ENCODE data around the gene NINJ1.

Gene NINJ1

DNA sequence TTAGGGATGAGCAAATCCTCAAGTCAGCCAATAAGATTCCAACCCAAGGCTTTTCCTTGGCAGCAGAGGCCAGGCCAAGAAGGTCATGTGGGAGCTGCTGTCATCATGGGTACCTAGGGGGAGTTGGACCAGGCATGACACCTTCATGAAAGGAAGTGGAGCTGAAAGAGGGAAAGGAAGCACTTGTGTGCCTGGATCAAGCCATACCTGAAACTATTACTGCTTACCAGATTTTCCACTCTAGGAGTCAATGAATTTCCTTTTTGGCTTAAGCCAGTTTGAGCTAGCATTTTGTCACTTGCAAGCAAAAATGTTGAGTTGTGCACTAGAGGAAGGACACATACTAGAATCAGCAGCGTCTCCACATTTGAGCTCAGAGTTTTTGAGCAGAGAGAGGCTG, 35.4 kb upstream of the NINJ1 start:
- Histone ChIP-seq H3K4me3 (no peak overlapping the region), H3K27ac (no peak overlapping the region)
- no peak for DNase-seq (ENCODE audit: low spot score)
- TF ChIP-seq, protein P1, sequence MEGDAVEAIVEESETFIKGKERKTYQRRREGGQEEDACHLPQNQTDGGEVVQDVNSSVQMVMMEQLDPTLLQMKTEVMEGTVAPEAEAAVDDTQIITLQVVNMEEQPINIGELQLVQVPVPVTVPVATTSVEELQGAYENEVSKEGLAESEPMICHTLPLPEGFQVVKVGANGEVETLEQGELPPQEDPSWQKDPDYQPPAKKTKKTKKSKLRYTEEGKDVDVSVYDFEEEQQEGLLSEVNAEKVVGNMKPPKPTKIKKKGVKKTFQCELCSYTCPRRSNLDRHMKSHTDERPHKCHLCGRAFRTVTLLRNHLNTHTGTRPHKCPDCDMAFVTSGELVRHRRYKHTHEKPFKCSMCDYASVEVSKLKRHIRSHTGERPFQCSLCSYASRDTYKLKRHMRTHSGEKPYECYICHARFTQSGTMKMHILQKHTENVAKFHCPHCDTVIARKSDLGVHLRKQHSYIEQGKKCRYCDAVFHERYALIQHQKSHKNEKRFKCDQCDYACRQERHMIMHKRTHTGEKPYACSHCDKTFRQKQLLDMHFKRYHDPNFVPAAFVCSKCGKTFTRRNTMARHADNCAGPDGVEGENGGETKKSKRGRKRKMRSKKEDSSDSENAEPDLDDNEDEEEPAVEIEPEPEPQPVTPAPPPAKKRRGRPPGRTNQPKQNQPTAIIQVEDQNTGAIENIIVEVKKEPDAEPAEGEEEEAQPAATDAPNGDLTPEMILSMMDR (IDR thresholded peaks at IDR 0.05) = no peak

DNA sequence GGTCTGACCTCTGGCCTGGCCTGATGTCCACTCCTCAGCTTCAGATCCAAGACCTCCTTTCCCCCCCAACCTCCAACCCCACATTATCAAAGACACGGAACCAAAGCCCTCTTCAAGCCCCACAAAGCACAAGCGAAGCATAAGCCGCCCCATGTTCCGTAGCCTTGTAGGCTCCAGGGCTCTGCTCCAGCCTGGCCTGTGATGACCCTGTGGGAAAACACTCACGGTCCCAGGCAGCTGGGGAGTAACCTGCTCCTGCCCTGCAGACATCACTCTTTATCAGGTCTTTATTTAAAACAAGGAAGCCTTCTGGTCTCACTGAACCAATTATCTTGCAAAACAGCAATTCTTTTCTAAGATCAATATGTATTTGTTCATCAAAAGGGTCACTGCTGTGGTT, 34.5 kb upstream of the NINJ1 start:
- no peak for DNase-seq (ENCODE audit: low spot score)
- Histone ChIP-seq H3K4me3 (no peak overlapping the region), H3K27ac (no peak overlapping the region)
- TF ChIP-seq, protein P1 (IDR thresholded peaks at IDR 0.05) = no peak

DNA sequence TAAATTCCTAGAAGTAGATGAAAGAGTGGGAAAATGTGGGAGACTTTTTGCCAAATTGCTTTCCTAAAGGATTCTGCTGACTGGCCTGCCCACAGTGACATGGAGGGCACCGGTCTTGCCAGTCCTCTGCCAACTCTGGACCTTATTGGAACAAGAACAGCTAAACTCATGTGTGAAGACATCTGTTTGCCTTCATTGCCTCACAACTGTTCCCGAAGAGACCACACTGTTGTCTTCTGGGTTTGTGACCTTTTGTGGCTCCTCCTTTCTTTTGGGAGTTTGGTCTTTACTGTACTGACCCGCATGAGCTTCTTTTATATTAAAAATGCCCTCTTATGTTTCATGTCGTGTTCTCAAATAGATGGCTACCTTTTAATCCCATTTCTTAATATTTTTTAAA, 33.8 kb upstream of the NINJ1 start:
- no peak overlapping the region for H3K4me3 ChIP-seq
- H3K27ac ChIP-seq = no peak overlapping the region
- no peak for DNase-seq (ENCODE audit: low spot score)
- TF ChIP-seq, protein P1 (IDR thresholded peaks at IDR 0.05) = no peak

DNA sequence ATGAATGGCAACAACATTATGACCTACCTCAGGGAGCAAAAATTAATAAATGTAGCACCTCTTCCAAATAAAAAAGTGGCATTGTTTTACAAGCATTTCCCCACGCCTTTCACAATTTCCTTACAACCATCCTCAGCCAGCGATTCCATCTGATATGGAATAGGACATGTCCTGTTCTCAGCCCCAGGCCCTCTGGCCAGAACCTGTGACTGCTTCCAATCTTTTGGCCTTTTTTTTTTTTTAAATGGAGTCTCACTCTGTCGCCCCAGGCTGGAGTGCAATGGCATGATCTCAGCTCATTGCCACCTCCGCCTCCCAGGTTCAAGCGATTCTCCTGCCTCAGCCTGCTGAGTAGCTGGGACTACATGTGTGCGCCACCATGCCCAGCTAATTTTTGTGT, 33.1 kb upstream of the NINJ1 start:
- no peak for DNase-seq (ENCODE audit: low spot score)
- Histone ChIP-seq H3K27ac (no peak overlapping the region), H3K4me3 (no peak overlapping the region)
- TF ChIP-seq, protein P1 (IDR thresholded peaks at IDR 0.05) = no peak

DNA sequence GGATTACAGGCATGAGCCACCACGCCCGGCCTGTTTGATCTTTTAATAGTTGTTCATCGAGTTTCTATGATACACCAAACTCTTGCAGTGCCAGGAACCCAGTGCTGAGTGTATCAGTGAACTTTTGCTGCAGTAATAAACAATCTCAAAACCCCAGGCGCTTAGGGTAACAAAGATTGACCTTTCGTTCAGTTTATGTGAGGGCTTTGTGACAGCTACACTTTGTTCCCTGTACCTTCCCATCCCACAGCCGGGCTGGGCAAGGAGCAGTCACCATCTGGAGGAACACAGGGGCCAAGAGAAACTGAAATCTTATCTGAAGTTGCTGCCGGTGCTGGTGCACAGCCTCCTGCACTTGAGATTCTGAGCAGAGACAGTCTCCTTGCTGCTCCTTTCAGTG, 32.6 kb upstream of the NINJ1 start:
- TF ChIP-seq, protein P1 (IDR thresholded peaks at IDR 0.05) = no peak
- DNase-seq (ENCODE audit: low spot score) = no peak
- Histone ChIP-seq H3K4me3 (no peak overlapping the region), H3K27ac (no peak overlapping the region)

DNA sequence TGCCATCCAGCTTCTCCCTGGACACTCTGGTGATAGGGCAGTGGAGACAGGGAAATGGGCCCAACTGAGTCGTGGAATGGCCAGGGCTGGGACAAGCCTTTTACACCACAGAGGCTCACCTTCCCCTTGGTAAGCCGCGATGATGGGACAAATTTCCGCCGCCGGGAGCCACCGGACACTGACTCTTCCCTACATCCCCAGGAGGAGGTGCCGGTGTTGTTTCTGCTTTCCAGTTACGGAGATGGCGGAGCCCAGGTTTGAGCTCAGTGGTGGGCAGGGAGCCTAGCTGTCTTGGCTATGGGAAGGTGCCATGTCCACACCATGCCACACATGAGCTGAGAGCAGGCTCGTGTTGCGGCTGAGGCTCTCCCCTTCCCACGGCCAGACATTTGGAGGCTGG, 30.0 kb upstream of the NINJ1 start:
- DNase-seq (ENCODE audit: low spot score) = no peak
- Histone ChIP-seq H3K4me3 (no peak overlapping the region), H3K27ac (no peak overlapping the region)
- TF ChIP-seq, protein P1 (IDR thresholded peaks at IDR 0.05) = no peak

DNA sequence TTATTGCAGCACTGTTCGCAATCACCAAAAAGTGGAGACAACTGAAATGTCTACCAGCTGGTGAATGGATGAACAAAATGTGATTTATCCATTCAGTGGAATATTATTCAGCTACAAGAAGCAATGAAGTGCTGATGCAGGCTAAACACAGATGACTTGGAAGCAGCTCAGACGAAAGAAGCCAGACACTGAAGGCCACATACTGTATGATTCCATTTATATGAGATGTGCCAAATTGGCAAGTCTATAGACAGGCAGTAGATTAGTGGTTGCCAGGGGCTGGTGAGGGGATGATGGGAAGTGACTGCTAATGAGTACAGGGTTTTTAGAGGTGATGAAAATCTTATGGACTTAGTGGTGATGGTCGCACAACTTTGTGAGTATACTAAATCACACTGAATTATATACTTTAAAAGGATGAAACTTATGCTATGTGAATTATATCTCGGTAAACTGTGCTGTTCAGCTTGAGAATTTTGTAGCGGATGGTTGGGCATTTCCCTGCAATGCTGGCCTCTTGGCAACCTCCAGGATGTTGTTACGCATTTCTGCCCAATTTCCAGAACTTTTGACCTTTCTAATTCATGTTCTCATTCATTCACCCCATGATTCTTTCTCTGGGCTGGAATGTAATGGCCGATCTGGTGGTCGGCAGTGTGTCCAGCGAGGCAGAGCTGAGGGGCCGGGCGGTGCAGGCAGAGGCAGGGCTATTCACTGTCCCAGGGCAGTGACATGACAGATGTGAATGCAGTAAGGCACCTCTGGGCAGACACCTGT, 27.9 kb upstream of the NINJ1 start:
- H3K27ac ChIP-seq = no peak overlapping the region
- H3K4me3 ChIP-seq = no peak overlapping the region
- DNase-seq (ENCODE audit: low spot score) = no peak
- TF ChIP-seq, protein P1 (IDR thresholded peaks at IDR 0.05) = no peak

Measured in coronary artery (tissue), 2 donors.